H9 (cell line): ENCODE data around the gene KLF17. TPM values are rescaled to one million over a fixed set of nuclear protein-coding genes. Genes with fewer than 3 reads are reported as not detected.

Experiments used
- DNase-seq: peaks from one replicate; pipeline ENCODE4 v3.0.0-alpha.2; 2017
- H2AFZ ChIP-seq: one replicate; pipeline ENCODE4 v1.6.1; 2013; ENCODE audit warnings: mild to moderate bottlenecking, low read length, control low read depth, moderate library complexity
- H2AK5ac ChIP-seq: 2 replicates; pipeline ENCODE4 v1.6.1; 2013; ENCODE audit warnings: low read length, control low read depth, mixed read lengths; ENCODE audit not compliant: insufficient read length
- H2BK120ac ChIP-seq: one replicate; pipeline ENCODE4 v1.6.1; 2013; ENCODE audit warnings: low read depth, mild to moderate bottlenecking, low read length, control low read depth, inconsistent platforms; ENCODE audit not compliant: poor library complexity, severe bottlenecking
- H2BK12ac ChIP-seq: 2 replicates; pipeline ENCODE4 v1.6.1; 2013; ENCODE audit warnings: low read length, control low read depth, mixed read lengths, low read depth; ENCODE audit not compliant: insufficient read length
- H2BK15ac ChIP-seq: 2 replicates; pipeline ENCODE4 v1.6.1; 2013; ENCODE audit warnings: low read depth, low read length, control low read depth
- H2BK20ac ChIP-seq: one replicate; pipeline ENCODE4 v1.6.1; 2013; ENCODE audit warnings: low read depth, mild to moderate bottlenecking, low read length, control low read depth, inconsistent platforms; ENCODE audit not compliant: poor library complexity, severe bottlenecking
- H2BK5ac ChIP-seq: 2 replicates; pipeline ENCODE4 v1.6.1; 2013; ENCODE audit warnings: low read length, control low read depth, mixed read lengths; ENCODE audit not compliant: insufficient read length
- H3K14ac ChIP-seq: 2 replicates; pipeline ENCODE4 v1.6.1; 2013; ENCODE audit warnings: low read length, control low read depth; ENCODE audit not compliant: insufficient read depth
- H3K18ac ChIP-seq: 2 replicates; pipeline ENCODE4 v1.6.1; 2013; ENCODE audit warnings: low read depth, mild to moderate bottlenecking, mixed read lengths, low read length, control low read depth; ENCODE audit not compliant: insufficient read length
- H3K23ac ChIP-seq: 2 replicates; pipeline ENCODE4 v1.6.1; 2013; ENCODE audit warnings: low read length, control low read depth, mixed read lengths, low read depth; ENCODE audit not compliant: insufficient read length
- H3K23me2 ChIP-seq: 2 replicates; pipeline ENCODE4 v1.6.1; 2013; ENCODE audit warnings: low read depth, mild to moderate bottlenecking, mixed read lengths, low read length, control low read depth; ENCODE audit not compliant: insufficient read length, poor library complexity, severe bottlenecking
- H3K27ac ChIP-seq: 2 replicates; pipeline ENCODE4 v1.5.1; 2013; ENCODE audit warnings: low read length, control low read depth, mixed read lengths, low read depth; ENCODE audit not compliant: insufficient read length
- H3K27me3 ChIP-seq: 2 replicates; pipeline ENCODE4 v1.6.1; 2013; ENCODE audit warnings: low read length, control low read depth, inconsistent platforms; ENCODE audit not compliant: insufficient read depth
- H3K4ac ChIP-seq: 2 replicates; pipeline ENCODE4 v1.6.1; 2013; ENCODE audit warnings: low read depth, mild to moderate bottlenecking, control low read depth, inconsistent platforms, low read length, moderate library complexity
- H3K4me1 ChIP-seq: 2 replicates; pipeline ENCODE4 v1.6.1; 2013; ENCODE audit warnings: low read length, control low read depth, inconsistent platforms; ENCODE audit not compliant: insufficient read depth
- H3K4me2 ChIP-seq: 2 replicates; pipeline ENCODE4 v1.6.1; 2013; ENCODE audit warnings: low read length, control low read depth, mixed read lengths; ENCODE audit not compliant: insufficient read length, insufficient read depth
- H3K56ac ChIP-seq: 2 replicates; pipeline ENCODE4 v1.6.1; 2013; ENCODE audit warnings: low read depth, mild to moderate bottlenecking, mixed read lengths, low read length, control low read depth; ENCODE audit not compliant: insufficient read length
- H3K79me1 ChIP-seq: 2 replicates; pipeline ENCODE4 v1.6.1; 2013; ENCODE audit warnings: low read depth, mild to moderate bottlenecking, moderate library complexity, low read length, control low read depth, inconsistent platforms; ENCODE audit not compliant: insufficient read depth, poor library complexity, severe bottlenecking
- H3K79me2 ChIP-seq: 2 replicates; pipeline ENCODE4 v1.6.1; 2013; ENCODE audit warnings: low read length, control low read depth, inconsistent platforms; ENCODE audit not compliant: insufficient read depth
- H3K9ac ChIP-seq: 2 replicates; pipeline ENCODE4 v1.6.1; 2013; ENCODE audit warnings: low read length, control low read depth, mixed read lengths; ENCODE audit not compliant: insufficient read length; ENCODE audit errors: extremely low read depth
- H3K9me3 ChIP-seq: one replicate; pipeline ENCODE4 v1.6.1; 2013; ENCODE audit warnings: low read depth, low read length, inconsistent platforms; ENCODE audit not compliant: control insufficient read depth
- H3T11ph ChIP-seq: one replicate; pipeline ENCODE4 v1.6.1; 2013; ENCODE audit warnings: mild to moderate bottlenecking, low read length, control low read depth, inconsistent platforms
- H4K20me1 ChIP-seq: one replicate; pipeline ENCODE4 v1.6.1; 2013; ENCODE audit not compliant: control insufficient read depth, insufficient read length, insufficient read depth
- H4K5ac ChIP-seq: 2 replicates; pipeline ENCODE4 v1.6.1; 2013; ENCODE audit warnings: low read depth, mild to moderate bottlenecking, mixed read lengths, low read length, control low read depth; ENCODE audit not compliant: insufficient read length
- H4K8ac ChIP-seq: replicated peaks from 2 replicates; pipeline ENCODE4 v1.6.1; 2013; ENCODE audit warnings: low read length, control low read depth, mixed read lengths, low read depth; ENCODE audit not compliant: insufficient read length
- H4K91ac ChIP-seq: 2 replicates; pipeline ENCODE4 v1.6.1; 2013; ENCODE audit warnings: low read depth, mild to moderate bottlenecking, moderate library complexity, mixed read lengths, low read length, control low read depth; ENCODE audit not compliant: insufficient read length
- H3K27ac Mint-ChIP-seq, 3 experiments: 2 replicates in 2 of 3; 3 replicates in 1 of 3; pipeline ENCODE4 v1.8.0; 2020 to 2021; ENCODE audit warnings: mixed read lengths in 3 of 3, mild to moderate bottlenecking in 1 of 3, moderate library complexity in 1 of 3
- H3K27me3 Mint-ChIP-seq: 2 replicates; pipeline ENCODE4 v1.8.0; 2021; ENCODE audit warnings: low read depth, mild to moderate bottlenecking, moderate library complexity, mixed read lengths
- H3K36me3 Mint-ChIP-seq, 3 experiments: 2 replicates in 2 of 3; 3 replicates in 1 of 3; pipeline ENCODE4 v1.8.0; 2020 to 2021; ENCODE audit warnings: low read depth in 3 of 3, mixed read lengths in 3 of 3; ENCODE audit not compliant: insufficient read depth in 1 of 3
- H3K4me1 Mint-ChIP-seq, 2 experiments: 2 replicates each; pipeline ENCODE4 v1.8.0; 2020; ENCODE audit warnings: mixed read lengths in 2 of 2
- H3K4me3 Mint-ChIP-seq, 2 experiments: 2 replicates in 1 of 2; 3 replicates in 1 of 2; pipeline ENCODE4 v1.8.0; 2020 to 2021; ENCODE audit warnings: mild to moderate bottlenecking in 2 of 2, mixed read lengths in 2 of 2, moderate library complexity in 1 of 2
- H3K9me3 Mint-ChIP-seq, 2 experiments: 2 replicates in 1 of 2; 3 replicates in 1 of 2; pipeline ENCODE4 v1.8.0; 2020; ENCODE audit warnings: mild to moderate bottlenecking in 2 of 2, mixed read lengths in 2 of 2, moderate library complexity in 1 of 2
- CTCF ChIP-seq: fragments of 200-600 bp; sonication (generic); conservative IDR thresholded peaks from 3 replicates; pipeline ENCODE4 v1.8.0; 2021; ENCODE audit warnings: antibody characterized with exemption, mild to moderate bottlenecking
- total RNA-seq: library from RNA; stranded (reverse); gene quantifications from 2 replicates; pipeline ENCODE4 v1.2.1, GENCODE V29; 2021

The KLF17 gene
- total RNA-seq, 1 experiment from 2014 or later = 0.09 TPM

- H3K36me3 Mint-ChIP-seq = 0 out of 7 replicates have a peak, but pooled peaks cover 0 to 8% (median 0%) of the 10 kb centered on the region in 3 experiments
Observed at GRCh38 chr1:44161546-44161945, 42.9 kb downstream of the KLF17 start.

More at GRCh38 chr1:44161546-44161945, 42.9 kb downstream of the KLF17 start:
- no peaks in the 10 kb centered on the region for H3K23me2 ChIP-seq
- DNase-seq = no peak
- no peak overlapping the region for H2BK120ac ChIP-seq
- no peak overlapping the region for H3K9ac ChIP-seq
- no peak overlapping the region for H4K5ac ChIP-seq
- H3K79me1 ChIP-seq = no peaks in the 10 kb centered on the region
- no peaks in the 10 kb centered on the region for H4K20me1 ChIP-seq
- no peak overlapping the region for H3K4ac ChIP-seq
- no peak overlapping the region for H3K27ac Mint-ChIP-seq
- no peak overlapping the region for H2BK20ac ChIP-seq
- no peaks in the 10 kb centered on the region for H3K27me3 ChIP-seq
- no peak overlapping the region for H3K56ac ChIP-seq
- no peak overlapping the region for H3K4me3 Mint-ChIP-seq
- no peak overlapping the region for H2BK15ac ChIP-seq
- H3K4me1 ChIP-seq = no peaks in the 10 kb centered on the region
- H3K14ac ChIP-seq = no peak overlapping the region
- H2AK5ac ChIP-seq = no peak overlapping the region
- H3K4me2 ChIP-seq = no peak overlapping the region
- H3K27ac ChIP-seq = no peak overlapping the region
- H4K91ac ChIP-seq = no peak overlapping the region
- peaks cover 9 to 14% of the 10 kb centered on the region in 2 experiments; a peak in 4 of 5 replicates for H3K9me3 Mint-ChIP-seq
- no peaks in the 10 kb centered on the region for H3K79me2 ChIP-seq
- no peak overlapping the region for H3K18ac ChIP-seq
- H2BK12ac ChIP-seq = no peak overlapping the region
- no peak for TF ChIP-seq CTCF
- H3K9me3 ChIP-seq = no peaks in the 10 kb centered on the region
- H2AFZ ChIP-seq = no peak overlapping the region
- no peak overlapping the region for H4K8ac ChIP-seq
- H3K27me3 Mint-ChIP-seq = no peaks in the 10 kb centered on the region; the same call in 1 of the 2 replicates
- no peak overlapping the region for H3K23ac ChIP-seq
- no peaks in the 10 kb centered on the region for H3K4me1 Mint-ChIP-seq
- no peak overlapping the region for H3T11ph ChIP-seq
- no peak overlapping the region for H2BK5ac ChIP-seq
